ENCODE measurements around the gene OGG1. TPM values are rescaled to one million over a fixed set of nuclear protein-coding genes. Genes with fewer than 3 reads are reported as not detected.

Gene OGG1
- total RNA-seq, 1 donor from 2014 or later = 15.3 TPM

DNA sequence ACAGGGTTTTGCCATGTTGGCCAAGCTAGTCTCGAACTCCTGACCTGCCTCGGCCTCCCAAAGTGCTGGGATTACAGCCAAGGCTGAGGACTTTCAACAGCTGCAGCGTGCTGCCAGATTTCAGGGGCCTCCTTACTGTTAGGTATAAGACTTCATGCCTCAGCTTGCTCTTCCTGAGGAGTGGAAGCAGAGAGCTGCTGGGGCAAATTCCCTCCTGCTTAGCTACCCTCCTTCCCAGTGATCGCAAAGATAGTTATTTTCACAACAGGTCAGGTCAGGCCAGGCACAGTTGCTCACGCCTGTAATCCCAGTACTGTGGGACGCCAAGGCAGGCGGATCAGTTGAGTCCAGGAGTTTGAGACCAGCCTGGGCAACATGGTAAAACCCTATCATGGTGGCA lies 48.7 kb upstream of the OGG1 start:
- H3K27ac Mint-ChIP-seq (ENCODE audit: unreplicated experiment) = no peak overlapping the region

DNA sequence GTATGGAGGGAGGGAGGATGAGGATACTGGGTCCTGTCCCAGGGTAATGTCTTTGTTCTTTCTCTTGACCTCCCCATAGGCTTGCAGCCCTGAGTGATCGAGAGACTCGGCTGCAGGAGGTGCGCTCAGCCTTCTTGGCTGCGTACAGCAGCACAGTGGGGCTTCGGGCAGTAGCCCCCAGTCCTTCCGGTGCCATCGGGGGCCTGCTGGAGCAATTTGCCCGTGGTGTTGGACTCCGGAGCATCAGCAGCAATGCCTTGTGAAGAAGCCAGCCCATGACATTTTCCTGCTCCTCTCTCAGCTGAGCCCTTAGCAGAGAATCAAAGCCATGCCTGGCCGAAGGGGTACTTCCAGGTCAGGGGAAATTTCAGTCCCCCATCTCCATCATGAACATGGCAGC lies 48.0 kb upstream of the OGG1 start:
- H3K4me2 ChIP-seq (ENCODE audit: low read length) = no peak overlapping the region
- TF ChIP-seq, protein P1, sequence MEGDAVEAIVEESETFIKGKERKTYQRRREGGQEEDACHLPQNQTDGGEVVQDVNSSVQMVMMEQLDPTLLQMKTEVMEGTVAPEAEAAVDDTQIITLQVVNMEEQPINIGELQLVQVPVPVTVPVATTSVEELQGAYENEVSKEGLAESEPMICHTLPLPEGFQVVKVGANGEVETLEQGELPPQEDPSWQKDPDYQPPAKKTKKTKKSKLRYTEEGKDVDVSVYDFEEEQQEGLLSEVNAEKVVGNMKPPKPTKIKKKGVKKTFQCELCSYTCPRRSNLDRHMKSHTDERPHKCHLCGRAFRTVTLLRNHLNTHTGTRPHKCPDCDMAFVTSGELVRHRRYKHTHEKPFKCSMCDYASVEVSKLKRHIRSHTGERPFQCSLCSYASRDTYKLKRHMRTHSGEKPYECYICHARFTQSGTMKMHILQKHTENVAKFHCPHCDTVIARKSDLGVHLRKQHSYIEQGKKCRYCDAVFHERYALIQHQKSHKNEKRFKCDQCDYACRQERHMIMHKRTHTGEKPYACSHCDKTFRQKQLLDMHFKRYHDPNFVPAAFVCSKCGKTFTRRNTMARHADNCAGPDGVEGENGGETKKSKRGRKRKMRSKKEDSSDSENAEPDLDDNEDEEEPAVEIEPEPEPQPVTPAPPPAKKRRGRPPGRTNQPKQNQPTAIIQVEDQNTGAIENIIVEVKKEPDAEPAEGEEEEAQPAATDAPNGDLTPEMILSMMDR (IDR thresholded peaks at IDR 0.05; ENCODE audit: insufficient read depth, low read depth, low read length) = no peak
- no peak for TF ChIP-seq EZH2 (IDR thresholded peaks at IDR 0.05; ENCODE audit: insufficient read depth, low read length)
- H3K27ac ChIP-seq (ENCODE audit: low read depth, low read length) = no peak overlapping the region
- no peaks in the 10 kb centered on the region for H3K9me3 ChIP-seq (ENCODE audit: insufficient read depth, low read depth, low read length)
- H3K4me1 ChIP-seq (ENCODE audit: insufficient read depth, low read length) = peaks cover 9% of the 10 kb centered on the region
- H3K27me3 ChIP-seq (ENCODE audit: insufficient read depth, low read length) = peaks cover 13% of the 10 kb centered on the region
- H3K36me3 ChIP-seq (ENCODE audit: insufficient read depth, low read length) = no peaks in the 10 kb centered on the region
- no peak overlapping the region for H3K4me3 Mint-ChIP-seq (ENCODE audit: unreplicated experiment)
- DNase-seq (ENCODE audit: low read depth) = no peak
- H3K9ac ChIP-seq (ENCODE audit: low read length) = no peak overlapping the region
- H3K36me3 Mint-ChIP-seq (ENCODE audit: low read depth, unreplicated experiment) = peaks cover 34% of the 10 kb centered on the region
- H3K4me1 Mint-ChIP-seq (ENCODE audit: low read depth, unreplicated experiment) = no peaks in the 10 kb centered on the region
- peaks cover 25% of the 10 kb centered on the region for H3K27me3 Mint-ChIP-seq (ENCODE audit: low read depth, unreplicated experiment)
- H4K20me1 ChIP-seq (ENCODE audit: insufficient read depth, low read length) = peaks cover 14% of the 10 kb centered on the region
- no peaks in the 10 kb centered on the region for H3K79me2 ChIP-seq (ENCODE audit: insufficient read depth, low read length)
- no peak overlapping the region for H3K27ac Mint-ChIP-seq (ENCODE audit: unreplicated experiment)
- H3K9me3 Mint-ChIP-seq (ENCODE audit: unreplicated experiment) = no peaks in the 10 kb centered on the region
- FAIRE-seq = no peak
- H2AFZ ChIP-seq (ENCODE audit: low read depth, low read length) = no peak overlapping the region
- H3K4me3 ChIP-seq (ENCODE audit: insufficient read depth, low read depth, low read length) = no peak overlapping the region

More for the DNA sequence above, 48.7 kb upstream of the OGG1 start:
- Histone ChIP-seq H3K9ac (ENCODE audit: low read length) (no peak overlapping the region), H3K9me3 (ENCODE audit: insufficient read depth, low read depth, low read length) (no peaks in the 10 kb centered on the region), H4K20me1 (ENCODE audit: insufficient read depth, low read length) (peaks cover 14% of the 10 kb centered on the region), H3K4me2 (ENCODE audit: low read length) (no peak overlapping the region), H3K4me1 (ENCODE audit: insufficient read depth, low read length) (peaks cover 9% of the 10 kb centered on the region), H3K4me3 (ENCODE audit: insufficient read depth, low read depth, low read length) (no peak overlapping the region), H2AFZ (ENCODE audit: low read depth, low read length) (no peak overlapping the region), H3K79me2 (ENCODE audit: insufficient read depth, low read length) (no peaks in the 10 kb centered on the region), H3K27ac (ENCODE audit: low read depth, low read length) (no peak overlapping the region), H3K27me3 (ENCODE audit: insufficient read depth, low read length) (peaks cover 8% of the 10 kb centered on the region), H3K36me3 (ENCODE audit: insufficient read depth, low read length) (no peaks in the 10 kb centered on the region)
- DNase-seq (ENCODE audit: low read depth) (no peak), FAIRE-seq (no peak)
- TF ChIP-seq EZH2 (IDR thresholded peaks at IDR 0.05; ENCODE audit: insufficient read depth, low read length) = no peak
- TF ChIP-seq, protein P1 (IDR thresholded peaks at IDR 0.05; ENCODE audit: insufficient read depth, low read depth, low read length) = no peak
- H3K27me3 Mint-ChIP-seq (ENCODE audit: low read depth, unreplicated experiment) = peaks cover 18% of the 10 kb centered on the region
- H3K36me3 Mint-ChIP-seq (ENCODE audit: low read depth, unreplicated experiment) = peaks cover 34% of the 10 kb centered on the region
- no peak overlapping the region for H3K4me3 Mint-ChIP-seq (ENCODE audit: unreplicated experiment)
- H3K9me3 Mint-ChIP-seq (ENCODE audit: unreplicated experiment) = no peaks in the 10 kb centered on the region
- H3K4me1 Mint-ChIP-seq (ENCODE audit: low read depth, unreplicated experiment) = no peaks in the 10 kb centered on the region

DNA sequence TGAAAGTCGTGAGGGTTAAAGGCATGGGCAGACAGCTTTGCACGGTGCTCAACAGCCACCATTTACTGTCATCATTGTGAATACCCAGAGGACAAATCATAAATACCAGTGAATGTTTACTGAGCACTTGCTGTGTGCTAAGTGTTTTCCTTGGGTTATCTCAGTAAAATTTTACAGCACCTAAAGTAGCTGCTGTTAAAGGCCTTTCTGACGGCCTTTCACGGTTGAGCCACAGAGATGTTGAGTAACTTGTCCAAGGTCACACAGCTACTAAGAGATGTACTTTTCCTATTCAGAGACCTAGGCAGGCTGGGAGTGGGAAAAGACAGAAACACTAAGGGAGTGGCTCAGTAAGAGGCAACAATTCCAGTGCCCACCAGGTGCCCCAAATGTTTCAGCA lies 46.5 kb upstream of the OGG1 start:
- Mint-ChIP-seq H3K9me3 (ENCODE audit: unreplicated experiment) (peaks cover under 1% of the 10 kb centered on the region), H3K27ac (ENCODE audit: unreplicated experiment) (no peak overlapping the region), H3K4me3 (ENCODE audit: unreplicated experiment) (peak overlapping the region; percentile 20), H3K27me3 (ENCODE audit: low read depth, unreplicated experiment) (peaks cover 36% of the 10 kb centered on the region), H3K36me3 (ENCODE audit: low read depth, unreplicated experiment) (peaks cover 22% of the 10 kb centered on the region), H3K4me1 (ENCODE audit: low read depth, unreplicated experiment) (no peaks in the 10 kb centered on the region)
- peaks cover 9% of the 10 kb centered on the region for H3K4me1 ChIP-seq (ENCODE audit: insufficient read depth, low read length)
- no peaks in the 10 kb centered on the region for H3K79me2 ChIP-seq (ENCODE audit: insufficient read depth, low read length)
- no peak overlapping the region for H3K4me3 ChIP-seq (ENCODE audit: insufficient read depth, low read depth, low read length)
- no peak for DNase-seq (ENCODE audit: low read depth)
- H3K9ac ChIP-seq (ENCODE audit: low read length) = no peak overlapping the region
- peaks cover 14% of the 10 kb centered on the region for H4K20me1 ChIP-seq (ENCODE audit: insufficient read depth, low read length)
- no peak overlapping the region for H2AFZ ChIP-seq (ENCODE audit: low read depth, low read length)
- H3K36me3 ChIP-seq (ENCODE audit: insufficient read depth, low read length) = no peaks in the 10 kb centered on the region
- no peak for FAIRE-seq
- peak overlapping the region; percentile 87 for H3K4me2 ChIP-seq (ENCODE audit: low read length)
- peaks cover 13% of the 10 kb centered on the region for H3K27me3 ChIP-seq (ENCODE audit: insufficient read depth, low read length)
- no peak for TF ChIP-seq EZH2 (IDR thresholded peaks at IDR 0.05; ENCODE audit: insufficient read depth, low read length)
- TF ChIP-seq, protein P1 (IDR thresholded peaks at IDR 0.05; ENCODE audit: insufficient read depth, low read depth, low read length) = no peak
- no peak overlapping the region for H3K27ac ChIP-seq (ENCODE audit: low read depth, low read length)
- H3K9me3 ChIP-seq (ENCODE audit: insufficient read depth, low read depth, low read length) = no peaks in the 10 kb centered on the region

Data from astrocyte (in vitro differentiated cells and primary cell).